Activated CD8-positive, alpha-beta memory T cell treated with anti-CD3 and anti-CD28 coated beads, Interleukin-2, amount 50 U/mL, for 1 hour (primary cell): ENCODE data around the gene ANXA11.
A peak's percentile ranks its signal among the peaks of the same experiment; 100 is the strongest.
"Not testable (repeated sequence)": the region's sequence is repeated elsewhere in the genome, so short reads cannot be mapped to it uniquely, and the experiment has no call there.

Source experiments
- DNase-seq: peaks from one replicate; pipeline ENCODE4 v3.0.0-alpha.2; 2020; ENCODE audit errors: extremely low read depth

ANXA11 gene

DNA sequence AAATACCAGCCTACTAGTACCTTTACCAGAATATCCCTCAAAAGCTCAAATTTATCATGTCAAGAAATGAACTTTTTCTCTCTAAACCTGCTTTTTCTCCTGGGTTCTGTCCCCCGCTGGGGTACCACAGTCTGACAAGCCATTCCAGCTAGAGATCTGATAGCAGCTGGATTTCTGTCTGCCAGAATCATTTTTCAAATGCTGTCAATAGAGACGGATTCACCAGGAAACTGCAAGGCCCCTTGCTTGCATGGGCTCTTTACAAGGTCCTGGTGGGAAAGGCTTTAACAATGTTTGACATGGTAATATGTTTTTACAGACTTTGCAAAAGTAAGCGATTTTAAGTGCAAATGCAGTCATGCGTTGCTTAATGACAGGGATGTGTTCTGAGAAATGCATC lies 4.9 kb upstream of the ANXA11 start:
- no peak for DNase-seq

DNA sequence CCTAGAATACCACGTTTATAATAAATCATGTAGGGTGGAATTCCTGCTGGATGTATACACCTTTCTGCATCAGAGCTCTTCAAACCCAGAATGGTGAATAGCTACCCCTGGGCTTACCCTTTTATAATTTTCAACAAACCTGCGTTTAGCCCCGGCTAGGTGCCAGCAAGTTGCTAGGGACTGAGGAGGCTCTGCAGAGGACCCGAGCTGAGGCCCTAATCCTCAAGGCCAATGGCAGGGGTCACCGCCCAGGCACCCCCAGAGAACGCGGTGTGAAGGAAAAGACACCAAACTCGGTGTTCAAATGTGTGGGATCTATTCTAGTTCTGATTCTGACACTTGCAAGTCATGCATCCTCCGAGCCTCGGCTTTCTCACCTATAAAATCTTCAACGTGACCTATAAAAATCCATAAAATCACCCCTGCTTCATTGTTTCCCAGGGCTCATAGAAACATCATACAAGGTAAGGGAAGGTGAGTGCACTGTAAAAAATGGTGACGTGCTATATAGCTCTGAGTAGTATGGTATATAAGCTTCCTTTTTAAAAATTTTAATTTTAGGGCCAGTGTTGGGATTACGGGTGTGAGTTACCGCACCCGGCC lies 2.5 kb upstream of the ANXA11 start:
- no peak for DNase-seq

DNA sequence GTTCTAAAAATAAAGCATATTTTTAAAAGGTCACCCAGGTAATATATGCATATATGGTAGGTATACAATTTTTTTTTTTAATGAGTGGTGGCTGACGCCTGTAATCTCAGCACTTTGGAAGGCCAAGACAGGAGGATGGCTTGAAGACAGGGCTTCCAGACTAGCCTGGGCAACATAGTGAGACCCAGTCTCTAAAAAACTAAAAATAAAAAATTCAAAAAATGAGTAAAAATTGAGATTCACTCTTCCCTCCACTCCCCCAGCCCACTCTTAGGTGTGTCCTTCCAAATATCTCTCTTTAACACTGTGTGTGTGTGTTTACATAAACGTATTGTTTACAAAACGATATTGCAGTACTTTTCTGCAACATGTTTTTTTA lies 929 bp upstream of the ANXA11 start:
- no peak for DNase-seq

GRCh38 chr10:80204677-80205476 lies 460 bp downstream of the ANXA11 start:
- no peak for DNase-seq

GRCh38 chr10:80203835-80204676 lies 1.3 kb downstream of the ANXA11 start:
- DNase-seq, result no peak

GRCh38 chr10:80202934-80203834 lies 2.2 kb downstream of the ANXA11 start:
- DNase-seq, result no peak

- DNase-seq, result not testable (repeated sequence)
Observed at GRCh38 chr10:80202530-80202929, 2.8 kb downstream of the ANXA11 start.

DNA sequence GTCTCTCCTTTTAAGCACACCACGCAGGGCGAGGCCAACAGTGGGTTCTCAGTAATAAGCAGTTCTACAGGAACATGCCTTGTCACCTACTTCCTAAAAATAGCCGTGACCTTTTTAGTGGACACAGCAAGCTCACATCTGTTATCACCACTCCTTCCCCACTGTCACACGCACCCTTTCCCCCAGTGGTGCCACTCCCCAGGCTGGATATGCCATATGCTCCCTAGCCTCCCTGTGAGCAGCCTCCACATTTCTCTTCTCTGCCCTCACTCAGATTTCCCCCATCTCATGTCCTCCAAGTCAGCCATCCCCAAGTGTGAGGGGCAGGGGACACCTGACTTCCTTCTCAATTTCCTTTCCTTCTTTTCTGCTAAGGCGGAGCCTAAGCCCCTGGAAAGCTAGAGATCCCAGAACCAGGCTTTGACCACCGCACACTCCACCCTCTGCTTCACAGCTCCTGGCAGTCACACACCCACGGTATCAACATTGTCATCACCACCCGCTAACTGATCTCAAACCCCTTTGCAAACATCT lies 3.7 kb downstream of the ANXA11 start:
- DNase-seq, result no peak

DNA sequence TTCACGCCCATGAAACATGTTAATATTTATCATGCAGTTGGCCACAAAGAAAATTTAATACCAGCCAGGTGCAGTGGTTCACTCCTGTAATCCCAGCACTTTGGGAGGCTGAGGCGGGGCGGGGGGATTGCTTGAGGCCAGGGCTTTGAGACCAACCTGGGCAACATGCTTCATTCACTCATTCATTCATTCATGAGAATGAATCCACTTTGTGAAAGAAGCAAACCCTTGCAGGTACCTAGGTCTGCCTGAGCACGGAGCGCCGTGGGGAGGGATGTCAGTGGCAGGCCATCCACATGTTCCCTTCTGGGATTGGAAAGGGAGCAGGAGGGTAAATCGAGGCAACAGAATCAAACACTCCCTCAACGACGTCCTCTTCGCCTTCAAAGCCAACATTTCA lies 4.7 kb downstream of the ANXA11 start:
- DNase-seq, result no peak

DNA sequence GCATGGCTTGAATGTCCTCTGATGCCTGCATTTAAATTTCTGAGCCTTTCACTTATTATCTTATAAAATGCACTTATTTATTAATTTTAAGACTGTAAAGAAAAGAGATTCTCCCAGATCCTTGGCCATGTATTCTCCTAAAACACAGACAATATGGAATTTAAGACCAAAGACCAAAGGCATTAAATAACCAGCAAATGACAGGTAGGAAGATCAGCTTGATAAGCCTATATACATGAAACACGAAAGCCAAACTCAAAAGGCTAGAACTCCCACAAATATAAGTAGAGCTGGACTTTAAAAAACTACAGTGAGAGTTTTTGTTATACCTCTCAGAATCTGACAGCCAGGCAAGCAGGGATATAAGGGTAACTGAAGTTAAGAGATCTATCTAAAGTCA lies 5.1 kb downstream of the ANXA11 start:
- no peak for DNase-seq

DNA sequence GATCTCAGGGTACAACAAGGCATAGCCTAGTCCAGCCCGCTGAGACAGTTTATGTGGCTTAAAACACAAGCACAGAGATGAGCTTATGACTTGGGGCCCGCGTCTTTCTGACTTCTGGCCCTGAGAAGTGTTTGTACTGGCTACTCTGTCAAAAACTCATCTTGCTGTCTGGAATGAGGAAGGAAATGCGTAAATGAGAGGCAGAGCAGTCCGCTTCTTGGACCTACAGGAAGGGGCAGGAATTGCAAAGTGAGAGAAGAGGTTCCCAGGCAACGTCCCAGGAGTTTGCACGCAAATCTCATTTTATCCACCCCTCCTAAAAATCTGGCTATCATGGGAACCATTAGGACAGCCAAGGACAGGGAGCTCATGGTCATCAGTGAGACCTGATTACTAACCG lies 5.5 kb downstream of the ANXA11 start:
- no peak for DNase-seq

GRCh38 chr10:80197972-80198916 lies 7.1 kb downstream of the ANXA11 start:
- no peak for DNase-seq

GRCh38 chr10:80196950-80197315 lies 8.4 kb downstream of the ANXA11 start:
- DNase-seq, result no peak

GRCh38 chr10:80196270-80196949 lies 8.9 kb downstream of the ANXA11 start:
- peak; percentile 49 for DNase-seq

- DNase-seq, result no peak
Observed at GRCh38 chr10:80195046-80195574, 10.2 kb downstream of the ANXA11 start.

DNA sequence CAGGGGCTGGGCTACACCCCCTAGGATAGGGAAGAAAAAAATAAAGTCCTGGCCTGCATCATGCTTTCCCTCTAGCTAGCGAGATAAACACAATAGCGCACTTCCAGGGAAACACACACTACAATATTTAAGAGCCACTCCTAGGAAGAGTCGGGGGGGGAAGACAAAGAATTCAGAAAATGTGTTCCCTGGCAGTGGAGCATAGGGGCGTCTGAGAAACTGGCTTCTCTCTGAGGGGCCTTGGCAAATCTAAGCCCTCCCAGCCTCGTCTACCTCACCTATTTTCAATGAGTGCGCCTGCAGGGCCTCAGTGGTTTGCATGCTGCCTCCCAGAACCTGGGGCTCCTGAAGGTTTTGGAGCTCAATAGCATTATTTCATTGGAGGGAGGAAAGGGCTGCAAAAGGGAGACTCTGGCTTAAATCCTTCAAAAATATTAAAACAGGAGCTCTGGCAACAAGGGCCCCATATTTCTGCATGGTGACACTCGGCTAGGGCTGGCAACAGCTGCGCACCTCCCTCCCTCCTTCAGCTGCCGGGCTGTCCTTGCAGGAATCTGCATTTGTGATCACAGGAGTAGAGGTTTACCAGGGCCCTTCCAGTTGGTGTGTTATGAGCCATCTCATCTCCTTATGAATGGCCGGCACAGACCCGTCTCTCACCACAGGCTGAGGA lies 10.8 kb downstream of the ANXA11 start:
- DNase-seq, result no peak

DNA sequence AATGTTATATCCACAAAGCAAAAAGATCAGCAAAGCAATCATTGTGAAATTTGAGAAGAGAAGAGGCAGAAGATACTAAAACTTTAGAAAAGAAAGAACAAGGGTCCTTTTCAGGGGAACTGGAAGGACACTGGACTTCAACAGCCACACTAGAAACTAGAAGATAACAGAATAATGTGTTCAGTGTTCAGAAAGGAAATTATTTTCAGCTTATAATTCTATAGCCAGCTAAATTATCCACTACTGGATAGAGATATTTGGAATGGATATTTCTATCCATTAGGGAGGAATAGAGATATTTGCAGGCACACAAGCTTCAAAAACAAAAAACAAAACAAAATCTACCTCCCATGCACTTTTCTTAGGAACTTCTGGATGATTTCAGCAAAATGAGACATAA lies 12.8 kb downstream of the ANXA11 start:
- no peak for DNase-seq

- DNase-seq, result no peak
Observed at GRCh38 chr10:80191589-80192270, 13.6 kb downstream of the ANXA11 start.
